MM.1S (cell line): Measurements from ENCODE around the gene CGB2.

ENCODE experiments used
- EZH2 ChIP-seq: fragments of 300-600 bp; sonication (generic); optimal IDR thresholded peaks from 2 replicates; pipeline ENCODE3; 2017; ENCODE audit warnings: low read depth, mild to moderate bottlenecking, antibody characterized with exemption, low read length, mixed read lengths
- EZH2phosphoT487 ChIP-seq: fragments of 300-600 bp; sonication (generic); IDR thresholded peaks from 2 replicates; pipeline ENCODE4 v1.6.1; 2018; ENCODE audit warnings: antibody characterized with exemption, low read length
- TF ChIP-seq, protein P1 (sequence below): fragments of 300-600 bp; sonication (generic); IDR thresholded peaks from 2 replicates; pipeline ENCODE4 v1.5.1; 2016; ENCODE audit warnings: antibody characterized with exemption, low read length, mixed read lengths

DNA sequence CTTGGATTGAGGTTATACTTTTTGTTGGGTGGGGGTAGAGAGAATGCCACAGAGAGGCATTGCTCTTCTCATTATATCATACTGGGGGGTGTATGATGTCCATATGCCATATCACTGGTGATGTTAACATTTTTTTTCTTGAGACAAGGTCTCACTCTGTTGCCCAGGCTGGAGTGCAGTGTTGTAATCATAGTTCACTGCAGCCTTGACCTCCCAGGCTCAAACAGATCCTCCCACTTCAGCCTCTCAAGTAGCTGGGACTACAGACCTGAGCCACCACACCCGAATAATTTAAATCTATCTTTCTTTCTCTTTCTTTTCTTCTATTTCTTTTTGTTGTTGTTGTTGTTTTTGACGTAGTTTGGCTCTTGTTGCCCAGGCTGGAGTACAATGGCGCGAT, 48.7 kb downstream of the CGB2 start:
- TF ChIP-seq, protein P1, sequence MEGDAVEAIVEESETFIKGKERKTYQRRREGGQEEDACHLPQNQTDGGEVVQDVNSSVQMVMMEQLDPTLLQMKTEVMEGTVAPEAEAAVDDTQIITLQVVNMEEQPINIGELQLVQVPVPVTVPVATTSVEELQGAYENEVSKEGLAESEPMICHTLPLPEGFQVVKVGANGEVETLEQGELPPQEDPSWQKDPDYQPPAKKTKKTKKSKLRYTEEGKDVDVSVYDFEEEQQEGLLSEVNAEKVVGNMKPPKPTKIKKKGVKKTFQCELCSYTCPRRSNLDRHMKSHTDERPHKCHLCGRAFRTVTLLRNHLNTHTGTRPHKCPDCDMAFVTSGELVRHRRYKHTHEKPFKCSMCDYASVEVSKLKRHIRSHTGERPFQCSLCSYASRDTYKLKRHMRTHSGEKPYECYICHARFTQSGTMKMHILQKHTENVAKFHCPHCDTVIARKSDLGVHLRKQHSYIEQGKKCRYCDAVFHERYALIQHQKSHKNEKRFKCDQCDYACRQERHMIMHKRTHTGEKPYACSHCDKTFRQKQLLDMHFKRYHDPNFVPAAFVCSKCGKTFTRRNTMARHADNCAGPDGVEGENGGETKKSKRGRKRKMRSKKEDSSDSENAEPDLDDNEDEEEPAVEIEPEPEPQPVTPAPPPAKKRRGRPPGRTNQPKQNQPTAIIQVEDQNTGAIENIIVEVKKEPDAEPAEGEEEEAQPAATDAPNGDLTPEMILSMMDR, result no peak
- TF ChIP-seq EZH2phosphoT487, result no peak
- no peak for TF ChIP-seq EZH2
